Uterus (tissue), 4 donors: ENCODE data around the gene ACTR3C. TPM values are rescaled to one million over a fixed set of nuclear protein-coding genes. Genes with fewer than 3 reads are reported as not detected.
"Not testable (repeated sequence)": the region's sequence is repeated elsewhere in the genome, so short reads cannot be mapped to it uniquely, and the experiment has no call there.

Source experiments
- DNase-seq, 2 donors: peaks; one replicate each; pipeline ENCODE4 v3.0.0-alpha.2; 2019 to 2020
- H3K27ac ChIP-seq, 2 donors: fragments of 200-600 bp; sonication (generic); 1 replicate in 1 of 2; 2 replicates in 1 of 2; pipeline ENCODE4 v1.5.1; 2016 to 2018
- H3K27me3 ChIP-seq, 2 donors: fragments of 200-600 bp; sonication (generic); one replicate each; pipeline ENCODE4 v1.5.1; 2018 to 2019; ENCODE audit warnings: control low read depth in 1 of 2
- H3K36me3 ChIP-seq, 2 donors: fragments of 200-600 bp; sonication (generic); one replicate each; pipeline ENCODE4 v1.5.1; 2019; ENCODE audit warnings: control low read depth in 1 of 2
- H3K4me1 ChIP-seq, 2 donors: fragments of 200-600 bp; sonication (generic); one replicate each; pipeline ENCODE4 v1.5.1; 2018 to 2019; ENCODE audit warnings: control low read depth in 1 of 2
- H3K4me3 ChIP-seq, 2 donors: fragments of 200-600 bp; sonication (generic); 1 replicate in 1 of 2; 2 replicates in 1 of 2; pipeline ENCODE4 v1.5.1; 2018 to 2019; ENCODE audit warnings: mild to moderate bottlenecking in 1 of 2
- H3K9me3 ChIP-seq, 2 donors: fragments of 200-600 bp; sonication (generic); one replicate each; pipeline ENCODE4 v1.5.1; 2019; ENCODE audit warnings: control low read depth in 1 of 2
- intact Hi-C: fragments of 100-400 bp; cut with DNase I; formaldehyde crosslinking; loops from one replicate; pipeline ENCODE4 v1.15.1; 2023; ENCODE audit warnings: low total_unique reads
- total RNA-seq, 4 donors: library from RNA; depleted of rRNA in 3 of 4; stranded (reverse); fragments of >200 nt in 3 of 4; gene quantifications; one replicate each; pipeline versions ENCODE4 v1.1.0 to v1.2.4, GENCODE V29; 2014 to 2023
- donor health status: DM: yes; HTN: yes; CAD: no.

ACTR3C gene
- total RNA-seq, 4 donors from 2014 or later, result 2.6 to 13.1 (median 10.3) TPM

DNA sequence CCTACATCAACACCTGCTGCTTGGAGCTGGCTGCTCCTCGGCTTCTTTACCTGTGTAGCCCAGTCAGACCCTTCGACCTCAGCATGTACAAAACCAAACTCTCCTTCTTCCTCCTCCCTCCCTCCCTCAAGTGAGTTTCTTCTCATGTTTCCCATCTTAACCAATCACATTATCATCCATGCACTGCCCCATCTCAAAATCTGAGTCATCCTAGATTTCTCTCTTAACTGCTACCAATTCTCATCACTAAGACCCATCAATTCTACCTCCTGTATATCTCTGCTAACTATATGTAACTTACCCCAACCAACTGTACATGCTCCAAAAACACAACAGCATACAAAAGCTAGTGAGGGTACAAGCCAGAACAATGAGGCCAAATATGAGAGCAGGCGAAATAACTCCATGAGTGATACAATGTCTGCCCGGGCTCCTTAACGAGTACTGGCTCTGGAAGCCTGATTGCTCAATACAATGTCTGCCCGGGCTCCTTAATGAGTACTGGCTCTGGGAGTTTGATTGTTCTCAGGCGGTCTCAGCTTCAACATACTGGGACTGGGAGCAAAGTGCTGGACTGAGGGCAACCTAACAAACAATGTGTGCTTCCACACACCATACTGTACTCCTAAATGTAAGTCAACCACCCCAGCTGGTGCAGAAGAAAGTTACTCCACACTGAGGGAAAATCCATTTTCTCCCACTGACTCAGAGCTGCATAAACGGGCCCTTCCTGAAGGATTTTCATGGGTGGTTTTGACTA lies 18.7 kb downstream of the ACTR3C start:
- H3K27ac ChIP-seq, H3K9me3 ChIP-seq, intact Hi-C loops, H3K4me1 ChIP-seq, DNase-seq, H3K4me3 ChIP-seq, H3K36me3 ChIP-seq, H3K27me3 ChIP-seq: not testable (repeated sequence)

DNA sequence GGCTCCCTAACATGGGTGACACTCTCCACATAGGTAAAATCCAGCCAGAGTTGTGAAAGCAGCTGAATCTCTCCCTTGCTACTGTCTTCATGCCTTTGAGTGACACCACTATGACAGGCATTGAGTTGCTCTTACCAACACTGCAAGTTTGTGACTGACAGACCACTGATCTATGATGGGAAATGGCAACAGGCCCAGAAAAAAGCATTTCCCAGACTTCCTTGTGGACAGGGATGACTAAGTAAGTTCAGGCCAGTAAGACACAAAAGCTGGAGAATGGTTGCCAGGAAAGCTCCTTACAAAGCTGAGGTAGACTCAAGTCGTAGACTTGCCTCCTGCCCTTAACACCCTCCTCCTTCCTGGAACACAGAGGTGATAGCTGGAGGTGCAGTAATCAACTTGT lies 20.4 kb downstream of the ACTR3C start:
- H3K36me3 ChIP-seq, DNase-seq, H3K4me3 ChIP-seq, intact Hi-C loops, H3K27ac ChIP-seq, H3K4me1 ChIP-seq, H3K9me3 ChIP-seq, H3K27me3 ChIP-seq: not testable (repeated sequence)

DNA sequence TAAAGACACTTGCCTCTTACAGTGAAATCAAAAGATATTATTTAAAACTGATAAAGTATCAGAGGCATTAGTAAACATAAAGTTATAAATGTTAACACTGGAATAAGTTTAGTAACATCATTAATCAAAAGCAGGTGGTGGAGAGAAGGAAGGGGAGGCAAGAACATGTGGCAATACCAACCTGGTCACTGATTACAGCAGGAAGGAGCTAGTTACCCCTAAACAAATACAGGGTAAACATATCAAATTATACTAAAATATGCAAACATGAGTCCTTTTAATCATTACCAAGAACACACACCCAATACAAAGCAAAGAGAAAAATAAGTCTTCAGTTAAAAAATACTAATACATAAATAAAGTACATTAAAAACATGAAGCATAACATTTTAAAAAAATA lies 25.4 kb downstream of the ACTR3C start:
- H3K4me3 ChIP-seq, result not testable (repeated sequence)

DNA sequence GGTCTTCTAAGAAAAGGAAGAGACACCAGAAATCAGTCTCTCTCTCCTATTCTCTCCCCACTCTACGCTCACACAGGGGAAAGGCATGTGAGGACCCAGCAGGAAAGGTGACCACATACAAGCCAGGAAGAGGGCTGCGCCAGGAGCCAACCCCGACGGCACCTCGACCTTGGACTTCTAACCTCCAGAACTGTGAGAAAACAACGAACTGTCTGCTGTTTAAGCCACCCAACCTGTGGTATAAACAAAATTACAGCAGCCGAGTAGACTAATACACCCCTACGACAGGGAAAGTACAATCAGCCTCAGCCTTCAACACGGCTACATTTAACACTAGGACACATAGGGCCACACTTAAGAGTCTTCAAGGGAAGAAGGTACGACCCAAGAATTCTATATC lies 26.5 kb downstream of the ACTR3C start:
- H3K27ac ChIP-seq, DNase-seq, intact Hi-C loops, H3K36me3 ChIP-seq, H3K4me1 ChIP-seq, H3K27me3 ChIP-seq, H3K9me3 ChIP-seq, H3K4me3 ChIP-seq: not testable (repeated sequence)

More for the DNA sequence above, 25.4 kb downstream of the ACTR3C start:
- H3K9me3 ChIP-seq, H3K4me1 ChIP-seq, H3K27ac ChIP-seq, H3K36me3 ChIP-seq, DNase-seq, H3K27me3 ChIP-seq, intact Hi-C loops: not testable (repeated sequence)

DNA sequence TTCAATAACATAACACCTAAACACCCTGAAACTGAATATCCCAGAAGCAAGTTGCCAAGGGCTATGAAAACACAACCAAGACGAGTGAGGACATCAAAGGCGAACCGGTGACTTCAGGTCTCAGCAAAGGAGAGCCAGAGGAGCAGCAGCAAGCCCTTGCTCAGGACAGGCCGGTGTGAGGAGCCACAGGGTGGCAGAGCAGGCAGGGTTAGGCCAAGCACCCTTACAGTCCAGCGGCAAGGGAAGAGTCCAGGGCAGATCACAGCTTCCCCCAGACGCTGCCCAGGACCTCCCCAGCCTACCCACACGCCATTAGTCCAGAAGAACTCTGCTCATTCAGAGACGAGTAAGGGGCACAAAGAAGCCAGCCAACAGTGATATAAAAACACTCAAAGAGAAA lies 27.7 kb downstream of the ACTR3C start:
- H3K27me3 ChIP-seq, H3K9me3 ChIP-seq, H3K4me1 ChIP-seq, intact Hi-C loops, H3K27ac ChIP-seq, DNase-seq, H3K36me3 ChIP-seq, H3K4me3 ChIP-seq: not testable (repeated sequence)

DNA sequence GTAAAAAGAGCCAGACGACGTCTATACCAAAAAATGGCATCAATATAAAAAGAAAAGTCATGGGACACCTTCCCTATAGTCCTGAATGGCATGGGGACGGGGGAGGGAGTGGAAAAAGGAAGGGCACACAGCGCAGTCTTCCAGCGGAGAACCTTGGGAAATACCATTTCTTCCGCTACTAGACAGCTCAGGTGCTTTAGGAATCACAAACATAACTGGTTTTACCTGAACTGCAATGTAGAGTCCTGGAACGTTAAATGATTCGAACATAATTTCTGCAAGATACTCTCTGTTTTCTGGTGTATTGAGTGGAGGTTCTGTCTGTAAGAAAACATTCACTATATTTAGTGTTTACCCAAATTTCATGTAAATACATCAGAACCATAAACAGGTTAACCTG lies 28.3 kb downstream of the ACTR3C start:
- DNase-seq, H3K27ac ChIP-seq, H3K36me3 ChIP-seq, H3K27me3 ChIP-seq, intact Hi-C loops, H3K4me3 ChIP-seq, H3K9me3 ChIP-seq, H3K4me1 ChIP-seq: not testable (repeated sequence)

- H3K36me3 ChIP-seq, H3K4me1 ChIP-seq, H3K9me3 ChIP-seq, H3K27me3 ChIP-seq, intact Hi-C loops, H3K27ac ChIP-seq, DNase-seq, H3K4me3 ChIP-seq: not testable (repeated sequence)
Observed at GRCh38 chr7:150290317-150290716, 33.0 kb downstream of the ACTR3C start.

DNA sequence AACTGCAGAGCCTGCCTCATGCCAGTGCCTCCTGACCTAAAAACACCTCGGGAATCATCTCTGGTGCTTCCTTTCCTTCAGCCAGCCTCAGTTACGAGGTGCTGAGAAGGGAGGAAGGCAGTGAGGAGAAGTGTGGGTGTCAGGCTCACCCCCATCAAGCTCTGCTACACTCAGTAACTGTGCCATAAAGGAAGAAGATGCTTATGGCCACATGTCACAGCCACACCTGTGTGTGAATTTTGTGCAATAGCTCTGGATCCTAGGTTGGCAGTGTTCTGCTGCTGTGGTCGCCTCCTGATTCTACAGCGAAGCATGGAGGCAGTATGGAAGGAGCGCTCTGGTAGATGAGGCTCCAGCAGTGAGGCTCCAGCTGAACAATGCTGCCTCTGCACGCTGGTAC lies 34.5 kb downstream of the ACTR3C start:
- H3K4me3 ChIP-seq, intact Hi-C loops, H3K27me3 ChIP-seq, H3K27ac ChIP-seq, H3K4me1 ChIP-seq, DNase-seq, H3K9me3 ChIP-seq, H3K36me3 ChIP-seq: not testable (repeated sequence)

GRCh38 chr7:150287815-150288214 lies 35.5 kb downstream of the ACTR3C start:
- H3K9me3 ChIP-seq, H3K27me3 ChIP-seq, H3K4me3 ChIP-seq, H3K36me3 ChIP-seq, H3K27ac ChIP-seq, DNase-seq, H3K4me1 ChIP-seq, intact Hi-C loops: not testable (repeated sequence)
